Measurements from ENCODE around the gene ERVMER34-1.

DNA sequence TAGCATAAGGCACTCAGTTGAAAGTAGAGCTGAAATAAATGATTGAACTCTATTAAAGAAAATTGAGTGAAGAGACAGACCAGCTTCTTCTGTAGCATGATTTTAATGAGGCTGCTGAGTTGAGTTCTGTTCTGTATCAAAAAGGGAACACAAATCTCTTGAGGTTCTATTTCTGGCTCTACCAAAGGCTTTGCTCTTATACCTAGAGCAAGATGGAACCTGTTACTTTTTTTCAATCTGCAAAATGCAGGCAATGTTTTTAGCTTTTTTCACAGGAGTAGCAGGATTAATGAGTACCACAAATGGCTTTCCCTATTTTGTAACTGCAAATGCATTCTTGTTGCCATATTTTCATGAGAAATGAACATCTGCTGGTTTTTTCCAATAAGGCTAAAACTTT lies 4.2 kb upstream of the ERVMER34-1 start:
- TF ChIP-seq, protein P1, sequence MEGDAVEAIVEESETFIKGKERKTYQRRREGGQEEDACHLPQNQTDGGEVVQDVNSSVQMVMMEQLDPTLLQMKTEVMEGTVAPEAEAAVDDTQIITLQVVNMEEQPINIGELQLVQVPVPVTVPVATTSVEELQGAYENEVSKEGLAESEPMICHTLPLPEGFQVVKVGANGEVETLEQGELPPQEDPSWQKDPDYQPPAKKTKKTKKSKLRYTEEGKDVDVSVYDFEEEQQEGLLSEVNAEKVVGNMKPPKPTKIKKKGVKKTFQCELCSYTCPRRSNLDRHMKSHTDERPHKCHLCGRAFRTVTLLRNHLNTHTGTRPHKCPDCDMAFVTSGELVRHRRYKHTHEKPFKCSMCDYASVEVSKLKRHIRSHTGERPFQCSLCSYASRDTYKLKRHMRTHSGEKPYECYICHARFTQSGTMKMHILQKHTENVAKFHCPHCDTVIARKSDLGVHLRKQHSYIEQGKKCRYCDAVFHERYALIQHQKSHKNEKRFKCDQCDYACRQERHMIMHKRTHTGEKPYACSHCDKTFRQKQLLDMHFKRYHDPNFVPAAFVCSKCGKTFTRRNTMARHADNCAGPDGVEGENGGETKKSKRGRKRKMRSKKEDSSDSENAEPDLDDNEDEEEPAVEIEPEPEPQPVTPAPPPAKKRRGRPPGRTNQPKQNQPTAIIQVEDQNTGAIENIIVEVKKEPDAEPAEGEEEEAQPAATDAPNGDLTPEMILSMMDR (conservative IDR thresholded peaks at IDR 0.05), result no peak
- no peak for TF ChIP-seq EZH2 (IDR thresholded peaks at IDR 0.05; ENCODE audit: low read depth)
